ENCODE results near the gene CDK19. TPM values are rescaled to one million over a fixed set of nuclear protein-coding genes. Genes with fewer than 3 reads are reported as not detected.

CDK19 gene
- total and polyA plus RNA-seq, 2 of the 13 experiments (the other 11 are each of a cell fraction or from before 2014, with no cell fraction given) = 13.4 to 27.0 TPM

DNA sequence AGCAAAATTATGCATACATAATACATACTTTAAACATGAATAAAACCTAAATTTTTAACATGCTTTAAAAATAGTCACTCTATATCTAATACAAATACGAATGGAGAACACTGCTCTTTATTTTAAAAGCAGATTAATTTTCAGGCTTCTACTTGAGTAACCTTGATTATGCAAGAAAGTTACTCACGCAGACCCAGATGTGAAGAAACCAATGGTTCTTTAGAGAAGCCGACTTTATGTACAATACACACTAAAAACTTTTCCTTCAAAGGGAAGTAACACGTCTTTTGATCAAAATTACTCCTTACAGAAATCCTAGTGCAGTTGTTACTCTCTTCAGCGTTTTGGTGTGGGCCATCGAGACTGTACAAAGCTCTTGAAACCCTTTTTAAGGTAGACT, 201.9 kb downstream of the CDK19 start:
- intact Hi-C loops (cut with micrococcal nuclease; ENCODE audit: unreplicated experiment) (no loop called here), in situ Hi-C loops (cut with HindIII; ENCODE audit: extremely low pct_ligation_motif_present, low pct_unique_long_range_greater_than_20kb) (no loop called here)
- peaks cover 2% of the 10 kb centered on the region for H3K4me1 ChIP-seq (ENCODE audit: insufficient read depth, low read length)
- CTCF ChIA-PET (ENCODE audit: low intra/inter-chr PET ratio, low total read pairs) = no interaction called here
- H3K27me3 ChIP-seq (ENCODE audit: control insufficient read depth in 1 of 2, insufficient read depth in 2 of 2, low read length in 2 of 2) = no peaks in the 10 kb centered on the region
- 97% methylated on average over 6 of the region's 6 CpGs for WGBS (ENCODE audit: low lambda C conversion rate)
- no peaks in the 10 kb centered on the region for H3K9me3 ChIP-seq (ENCODE audit: low read length)
- DNase-seq (ENCODE audit: low spot score) (no peak), FAIRE-seq (no peak), ATAC-seq (no peak)
- POLR2A ChIA-PET = no interaction called here
- BruUV-seq (replicated peaks) = no TSS peak
- H3K4me2 ChIP-seq (ENCODE audit: low read depth, low read length) = no peak overlapping the region
- H4K20me1 ChIP-seq (ENCODE audit: insufficient read depth, low read length) = no peaks in the 10 kb centered on the region
- no peak overlapping the region for H3K9ac ChIP-seq (ENCODE audit: insufficient read depth, low read depth, low read length)
- peaks cover 5 to 45% of the 10 kb centered on the region in 2 experiments for H3K36me3 ChIP-seq (replicated peaks in 1 of 2; ENCODE audit: control insufficient read depth in 1 of 2, insufficient read depth in 2 of 2, low read length in 2 of 2)
- no peak overlapping the region for H3K4me3 ChIP-seq (replicated peaks in 1 of 3; ENCODE audit: insufficient read depth in 1 of 3, low read depth in 2 of 3, low read length in 3 of 3)
- H2AFZ ChIP-seq (ENCODE audit: low read length) = no peak overlapping the region
- H3K79me2 ChIP-seq (ENCODE audit: insufficient read depth, low read length) = no peaks in the 10 kb centered on the region
- H3K27ac ChIP-seq (ENCODE audit: extremely low read length, insufficient read depth, low read length) = no peak overlapping the region
- TF ChIP-seq DRAP1 (CRISPR knock-in tag; IDR thresholded peaks at IDR 0.05) (no peak), PHF20 (CRISPR knock-in tag; IDR thresholded peaks at IDR 0.05) (no peak), CBX1 (IDR thresholded peaks at IDR 0.05; ENCODE audit: low read depth) (no peak), KAT7 (CRISPR knock-in tag; IDR thresholded peaks at IDR 0.05; ENCODE audit: borderline replicate concordance) (no peak), ZNF280B (CRISPR knock-in tag; IDR thresholded peaks at IDR 0.05; ENCODE audit: borderline replicate concordance) (no peak), ZNF407 (CRISPR knock-in tag; IDR thresholded peaks at IDR 0.05; ENCODE audit: not compliant biosample characterization) (no peak), SRSF9 (IDR thresholded peaks at IDR 0.05; ENCODE audit: borderline replicate concordance, insufficient read depth, low read depth, low read length, poor library complexity, severe bottlenecking) (no peak), TEF (CRISPR knock-in tag; IDR thresholded peaks at IDR 0.05) (no peak)
- TF ChIP-seq, protein P1, sequence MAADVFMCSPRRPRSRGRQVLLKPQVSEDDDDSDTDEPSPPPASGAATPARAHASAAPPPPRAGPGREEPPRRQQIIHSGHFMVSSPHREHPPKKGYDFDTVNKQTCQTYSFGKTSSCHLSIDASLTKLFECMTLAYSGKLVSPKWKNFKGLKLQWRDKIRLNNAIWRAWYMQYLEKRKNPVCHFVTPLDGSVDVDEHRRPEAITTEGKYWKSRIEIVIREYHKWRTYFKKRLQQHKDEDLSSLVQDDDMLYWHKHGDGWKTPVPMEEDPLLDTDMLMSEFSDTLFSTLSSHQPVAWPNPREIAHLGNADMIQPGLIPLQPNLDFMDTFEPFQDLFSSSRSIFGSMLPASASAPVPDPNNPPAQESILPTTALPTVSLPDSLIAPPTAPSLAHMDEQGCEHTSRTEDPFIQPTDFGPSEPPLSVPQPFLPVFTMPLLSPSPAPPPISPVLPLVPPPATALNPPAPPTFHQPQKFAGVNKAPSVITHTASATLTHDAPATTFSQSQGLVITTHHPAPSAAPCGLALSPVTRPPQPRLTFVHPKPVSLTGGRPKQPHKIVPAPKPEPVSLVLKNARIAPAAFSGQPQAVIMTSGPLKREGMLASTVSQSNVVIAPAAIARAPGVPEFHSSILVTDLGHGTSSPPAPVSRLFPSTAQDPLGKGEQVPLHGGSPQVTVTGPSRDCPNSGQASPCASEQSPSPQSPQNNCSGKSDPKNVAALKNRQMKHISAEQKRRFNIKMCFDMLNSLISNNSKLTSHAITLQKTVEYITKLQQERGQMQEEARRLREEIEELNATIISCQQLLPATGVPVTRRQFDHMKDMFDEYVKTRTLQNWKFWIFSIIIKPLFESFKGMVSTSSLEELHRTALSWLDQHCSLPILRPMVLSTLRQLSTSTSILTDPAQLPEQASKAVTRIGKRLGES (CRISPR knock-in tag; IDR thresholded peaks at IDR 0.05; ENCODE audit: borderline replicate concordance) = no peak

Measured in HepG2 (cell line).